GM12864 (cell line): ENCODE measurements around the gene FUBP3.
"Not testable (repeated sequence)": the region's sequence is repeated elsewhere in the genome, so short reads cannot be mapped to it uniquely, and the experiment has no call there.

Source experiments
- DNase-seq: peaks from one replicate; pipeline ENCODE4 v3.0.0-alpha.2; 2011; ENCODE audit warnings: low read depth
- H3K4me3 ChIP-seq: 2 replicates; pipeline ENCODE4 v1.5.1; 2011; ENCODE audit warnings: mild to moderate bottlenecking, low read depth, low read length, control low read depth
- CTCF ChIP-seq: IDR thresholded peaks from 2 replicates; pipeline ENCODE4 v1.5.1; 2011; ENCODE audit warnings: low read depth, mild to moderate bottlenecking, moderate library complexity, low read length, control low read depth, inconsistent platforms; ENCODE audit errors: missing control alignments

Gene FUBP3

GRCh38 chr9:130680836-130681768, 101.7 kb downstream of the FUBP3 start:
- no peak for DNase-seq
- no peak for TF ChIP-seq CTCF
- H3K4me3 ChIP-seq = peak overlapping the region; percentile 61

GRCh38 chr9:130681769-130682420, 102.5 kb downstream of the FUBP3 start:
- DNase-seq = no peak
- TF ChIP-seq CTCF = no peak
- H3K4me3 ChIP-seq = peak overlapping the region; percentile 61

- peak overlapping the region; percentile 61 for H3K4me3 ChIP-seq
- no peak for DNase-seq
- TF ChIP-seq CTCF = peak; percentile 64
These were observed 103.2 kb downstream of the FUBP3 start for GRCh38 chr9:130682421-130683121.

- DNase-seq = no peak
- H3K4me3 ChIP-seq = no peak overlapping the region
- no peak for TF ChIP-seq CTCF
These were observed 105.7 kb downstream of the FUBP3 start for GRCh38 chr9:130685104-130685503.

GRCh38 chr9:130685945-130686344, 106.6 kb downstream of the FUBP3 start:
- not testable (repeated sequence) for DNase-seq, H3K4me3 ChIP-seq

- no peak overlapping the region for H3K4me3 ChIP-seq
- DNase-seq = no peak
- no peak for TF ChIP-seq CTCF
These were observed 108.2 kb downstream of the FUBP3 start for GRCh38 chr9:130687615-130688014.
